Mesodermal cell (in vitro differentiated cells): Measurements from ENCODE around the gene PLA2G1B.
A peak's percentile ranks its signal among the peaks of the same experiment; 100 is the strongest.

Experiments
- H3K27ac ChIP-seq: 2 replicates; pipeline ENCODE4 v1.7.0; 2013; ENCODE audit warnings: mild to moderate bottlenecking, low read depth, low read length, moderate library complexity; ENCODE audit not compliant: severe bottlenecking
- H3K36me3 ChIP-seq: 2 replicates; pipeline ENCODE4 v1.7.1; 2013; ENCODE audit warnings: mild to moderate bottlenecking, low read length, moderate library complexity; ENCODE audit not compliant: control insufficient read depth, insufficient read depth
- H3K4me1 ChIP-seq: one replicate; pipeline ENCODE4 v1.7.1; 2013; ENCODE audit warnings: mild to moderate bottlenecking, low read length; ENCODE audit not compliant: insufficient read depth, control insufficient read depth, poor library complexity, severe bottlenecking
- H3K4me3 ChIP-seq: 2 replicates; pipeline ENCODE4 v1.7.0; 2013; ENCODE audit warnings: low read length, control low read depth, mild to moderate bottlenecking; ENCODE audit not compliant: insufficient read depth, poor library complexity, severe bottlenecking; ENCODE audit errors: extremely low read depth
- H3K9me3 ChIP-seq: 2 replicates; pipeline ENCODE4 v1.7.1; 2013; ENCODE audit warnings: mild to moderate bottlenecking, low read length, moderate library complexity; ENCODE audit not compliant: control insufficient read depth
- WGBS, 2 experiments: methylation state at CpG; one replicate each; pipeline ENCODE4 v1.1.5; 2013; ENCODE audit warnings: missing lambda C conversion rate in 2 of 2; ENCODE audit not compliant: insufficient coverage in 2 of 2; 5-methylcytosine and 5-hydroxymethylcytosine counted together

Gene PLA2G1B

GRCh38 chr12:120367233-120367923 lies 39.8 kb upstream of the PLA2G1B start:
- Histone ChIP-seq H3K4me3 (peak overlapping the region; percentile 77), H3K36me3 (peaks cover 34% of the 10 kb centered on the region), H3K9me3 (no peaks in the 10 kb centered on the region), H3K4me1 (peaks cover 23% of the 10 kb centered on the region), H3K27ac (peak overlapping the region; percentile 43)
- WGBS, 2 experiments = 12 to 22% methylated on average over 7 to 9 of the region's 10 CpGs

GRCh38 chr12:120366845-120367232 lies 39.3 kb upstream of the PLA2G1B start:
- 54% methylated on average over 5 to 7 of the region's 7 CpGs for WGBS, 2 experiments
- Histone ChIP-seq H3K4me1 (peaks cover 28% of the 10 kb centered on the region), H3K9me3 (no peaks in the 10 kb centered on the region), H3K36me3 (peaks cover 37% of the 10 kb centered on the region), H3K27ac (peak overlapping the region; percentile 43), H3K4me3 (no peak overlapping the region)

- peaks cover 29% of the 10 kb centered on the region for H3K4me1 ChIP-seq
- H3K4me3 ChIP-seq = no peak overlapping the region
- WGBS, 2 experiments = 98% methylated on average over 5 to 6 of the region's 7 CpGs
- H3K36me3 ChIP-seq = peaks cover 37% of the 10 kb centered on the region
- H3K9me3 ChIP-seq = no peaks in the 10 kb centered on the region
- H3K27ac ChIP-seq = no peak overlapping the region
These were observed 38.7 kb upstream of the PLA2G1B start for GRCh38 chr12:120366341-120366705.

GRCh38 chr12:120365675-120366340 lies 38.2 kb upstream of the PLA2G1B start:
- Histone ChIP-seq H3K4me1 (peaks cover 33% of the 10 kb centered on the region), H3K27ac (no peak overlapping the region), H3K4me3 (no peak overlapping the region), H3K9me3 (no peaks in the 10 kb centered on the region), H3K36me3 (peaks cover 41% of the 10 kb centered on the region)
- 91 to 98% methylated on average over 11 to 13 of the region's 13 CpGs for WGBS, 2 experiments

- H3K27ac ChIP-seq = no peak overlapping the region
- WGBS, 2 experiments = 93% methylated on average over 2 of the region's 6 CpGs; no CpG with 5 or more reads in 1 of the 2 experiments
- H3K9me3 ChIP-seq = no peaks in the 10 kb centered on the region
- no peak overlapping the region for H3K4me3 ChIP-seq
- H3K4me1 ChIP-seq = peaks cover 29% of the 10 kb centered on the region
- H3K36me3 ChIP-seq = peaks cover 48% of the 10 kb centered on the region
These were observed 36.9 kb upstream of the PLA2G1B start for GRCh38 chr12:120364487-120364886.

- peaks cover 40% of the 10 kb centered on the region for H3K4me1 ChIP-seq
- no peaks in the 10 kb centered on the region for H3K9me3 ChIP-seq
- H3K27ac ChIP-seq = no peak overlapping the region
- H3K36me3 ChIP-seq = peaks cover 56% of the 10 kb centered on the region
- H3K4me3 ChIP-seq = no peak overlapping the region
- 80 to 92% methylated on average over 7 to 8 of the region's 9 CpGs for WGBS, 2 experiments
These were observed 35.8 kb upstream of the PLA2G1B start for GRCh38 chr12:120363274-120363855.

- peaks cover 58% of the 10 kb centered on the region for H3K36me3 ChIP-seq
- H3K4me3 ChIP-seq = no peak overlapping the region
- peak overlapping the region; percentile 95 for H3K27ac ChIP-seq
- WGBS, 2 experiments = 84 to 93% methylated on average over 7 to 11 of the region's 14 CpGs
- peaks cover 41% of the 10 kb centered on the region for H3K4me1 ChIP-seq
- no peaks in the 10 kb centered on the region for H3K9me3 ChIP-seq
These were observed 35.1 kb upstream of the PLA2G1B start for GRCh38 chr12:120362516-120363273.

- Histone ChIP-seq H3K36me3 (peaks cover 68% of the 10 kb centered on the region), H3K9me3 (no peaks in the 10 kb centered on the region), H3K27ac (peak overlapping the region; percentile 95), H3K4me1 (peaks cover 39% of the 10 kb centered on the region), H3K4me3 (peak overlapping the region; percentile 31)
- 1 to 4% methylated on average over 41 to 42 of the region's 56 CpGs for WGBS, 2 experiments
These were observed 34.1 kb upstream of the PLA2G1B start for GRCh38 chr12:120361506-120362208.

- H3K27ac ChIP-seq = peak overlapping the region; percentile 57
- WGBS, 2 experiments = 100% methylated on average over 1 of the region's 1 CpG; no CpG with 5 or more reads in 1 of the 2 experiments
- peaks cover 69% of the 10 kb centered on the region for H3K36me3 ChIP-seq
- H3K9me3 ChIP-seq = no peaks in the 10 kb centered on the region
- H3K4me1 ChIP-seq = peaks cover 38% of the 10 kb centered on the region
- no peak overlapping the region for H3K4me3 ChIP-seq
These were observed 31.5 kb upstream of the PLA2G1B start for GRCh38 chr12:120359128-120359527.
